CD14-positive monocyte (primary cell): ENCODE data around the gene SERP2. TPM values are rescaled to one million over a fixed set of nuclear protein-coding genes. Genes with fewer than 3 reads are reported as not detected.

ENCODE experiments used
- DNase-seq, 3 donors: peaks; one replicate each; pipeline ENCODE4 v3.0.0-alpha.2; 2011 to 2022
- H2AFZ ChIP-seq: 2 replicates; pipeline ENCODE4 v1.6.0; 2012; ENCODE audit warnings: mild to moderate bottlenecking, low read depth, low read length, inconsistent platforms; ENCODE audit not compliant: insufficient read depth, poor library complexity, severe bottlenecking
- H3K27ac ChIP-seq, 2 donors: 1 replicate in 1 of 2; 2 replicates in 1 of 2; pipeline ENCODE4 v1.5.1; 2012 to 2013; ENCODE audit warnings: low read length in 2 of 2, control low read depth in 1 of 2, inconsistent platforms in 1 of 2, low read depth in 1 of 2, mild to moderate bottlenecking in 1 of 2
- H3K27me3 ChIP-seq, 2 donors: one replicate each; pipeline versions ENCODE4 v1.6.0 to v1.6.1; 2011 to 2013; ENCODE audit warnings: low read length in 2 of 2; ENCODE audit not compliant: control insufficient read depth in 2 of 2, insufficient read depth in 2 of 2
- H3K36me3 ChIP-seq, 2 donors: replicated peaks in 1 of 2; 1 replicate in 1 of 2; 2 replicates in 1 of 2; pipeline versions ENCODE4 v1.5.1 to v1.6.1; 2012 to 2013; ENCODE audit warnings: low read length in 2 of 2, control low read depth in 1 of 2, inconsistent platforms in 1 of 2, mild to moderate bottlenecking in 1 of 2; ENCODE audit not compliant: insufficient read depth in 2 of 2, control insufficient read depth in 1 of 2
- H3K4me1 ChIP-seq, 2 donors: 1 replicate in 1 of 2; 2 replicates in 1 of 2; pipeline versions ENCODE4 v1.5.1 to v1.6.1; 2012 to 2013; ENCODE audit warnings: low read length in 2 of 2, control low read depth in 1 of 2, inconsistent platforms in 1 of 2, mild to moderate bottlenecking in 1 of 2, moderate library complexity in 1 of 2; ENCODE audit not compliant: insufficient read depth in 2 of 2, control insufficient read depth in 1 of 2
- H3K4me2 ChIP-seq: replicated peaks from 2 replicates; pipeline ENCODE3; 2012; ENCODE audit warnings: low read length, moderate library complexity, mild to moderate bottlenecking; ENCODE audit not compliant: poor library complexity, severe bottlenecking; ENCODE audit errors: extremely low read depth
- H3K4me3 ChIP-seq, 3 experiments: fragments of 200-600 bp in 1 of 3; sonication (generic) in 1 of 3; replicated peaks in 1 of 3; 1 replicate in 2 of 3; 2 replicates in 1 of 3; pipeline ENCODE4 v1.5.1; 2011 to 2013; ENCODE audit warnings: low read length in 3 of 3, mild to moderate bottlenecking in 3 of 3, control low read depth in 2 of 3, low read depth in 2 of 3, inconsistent platforms in 1 of 3, moderate library complexity in 1 of 3
- H3K79me2 ChIP-seq: 2 replicates; pipeline ENCODE4 v1.6.0; 2012; ENCODE audit warnings: mild to moderate bottlenecking, control low read depth, inconsistent platforms, low read length, moderate library complexity; ENCODE audit not compliant: insufficient read depth
- H3K9ac ChIP-seq: 2 replicates; pipeline ENCODE4 v1.6.0; 2017; ENCODE audit warnings: low read length, mild to moderate bottlenecking; ENCODE audit not compliant: insufficient read depth, poor library complexity, severe bottlenecking
- H3K9me3 ChIP-seq, 2 donors: replicated peaks in 1 of 2; 1 replicate in 1 of 2; 2 replicates in 1 of 2; pipeline versions ENCODE4 v1.5.1 to v1.6.1; 2012 to 2013; ENCODE audit warnings: low read length in 2 of 2, control low read depth in 1 of 2; ENCODE audit not compliant: control insufficient read depth in 1 of 2, insufficient read depth in 1 of 2
- H4K20me1 ChIP-seq: 2 replicates; pipeline ENCODE4 v1.6.0; 2012; ENCODE audit warnings: mild to moderate bottlenecking, low read length, control low read depth, moderate library complexity; ENCODE audit not compliant: insufficient read depth
- H3K27ac Mint-ChIP-seq, 7 donors: one replicate each; pipeline ENCODE4 v1.8.0; 2020; ENCODE audit warnings: mild to moderate bottlenecking in 7 of 7, mixed read lengths in 7 of 7, moderate library complexity in 6 of 7, inconsistent platforms in 2 of 7
- H3K27me3 Mint-ChIP-seq, 3 donors: one replicate each; pipeline ENCODE4 v1.8.0; 2021 to 2022; ENCODE audit warnings: low read depth in 3 of 3, mild to moderate bottlenecking in 3 of 3, mixed read lengths in 3 of 3, moderate library complexity in 3 of 3, inconsistent platforms in 1 of 3
- H3K36me3 Mint-ChIP-seq, 2 donors: one replicate each; pipeline ENCODE4 v1.8.0; 2020; ENCODE audit warnings: mixed read lengths in 2 of 2, inconsistent platforms in 1 of 2, mild to moderate bottlenecking in 1 of 2
- H3K4me1 Mint-ChIP-seq: one replicate; pipeline ENCODE4 v1.8.0; 2020; ENCODE audit warnings: mild to moderate bottlenecking, mixed read lengths
- H3K4me3 Mint-ChIP-seq, 2 donors: one replicate each; pipeline ENCODE4 v1.8.0; 2020; ENCODE audit warnings: mild to moderate bottlenecking in 2 of 2, mixed read lengths in 2 of 2, moderate library complexity in 1 of 2
- H3K9me3 Mint-ChIP-seq, 7 donors: one replicate each; pipeline ENCODE4 v1.8.0; 2020 to 2022; ENCODE audit warnings: mixed read lengths in 7 of 7, mild to moderate bottlenecking in 6 of 7, moderate library complexity in 6 of 7, inconsistent platforms in 2 of 7
- WGBS: methylation state at CpG from one replicate; pipeline ENCODE4 v1.1.5; 2013; ENCODE audit warnings: missing lambda C conversion rate; ENCODE audit not compliant: insufficient coverage; 5-methylcytosine and 5-hydroxymethylcytosine counted together
- intact Hi-C, 2 donors: fragments of 100-400 bp; cut with micrococcal nuclease; formaldehyde crosslinking; loops; one replicate each; pipeline versions ENCODE4 v1.15.0 to v1.15.1; 2023
- polyA plus RNA-seq, 3 donors: library from polyadenylated mRNA; depleted of rRNA in 1 of 3; unstranded in 2 of 3; stranded (reverse) in 1 of 3; fragments of 300-500 nt in 2 of 3; fragments of >200 nt in 1 of 3; fragmentation: Illumina TruSeq in 2 of 3; gene quantifications; 1 replicate in 2 of 3; 2 replicates in 1 of 3; pipeline ENCODE4 v1.2.3, GENCODE V29; 2012 to 2021
- TF ChIP-seq, protein P1 (sequence below): fragments of 200-600 bp; IDR thresholded peaks from one replicate; pipeline ENCODE4 v1.8.0; 2022; ENCODE audit warnings: antibody characterized with exemption, mild to moderate bottlenecking

The SERP2 gene
- polyA plus RNA-seq, 3 donors: not detected

DNA sequence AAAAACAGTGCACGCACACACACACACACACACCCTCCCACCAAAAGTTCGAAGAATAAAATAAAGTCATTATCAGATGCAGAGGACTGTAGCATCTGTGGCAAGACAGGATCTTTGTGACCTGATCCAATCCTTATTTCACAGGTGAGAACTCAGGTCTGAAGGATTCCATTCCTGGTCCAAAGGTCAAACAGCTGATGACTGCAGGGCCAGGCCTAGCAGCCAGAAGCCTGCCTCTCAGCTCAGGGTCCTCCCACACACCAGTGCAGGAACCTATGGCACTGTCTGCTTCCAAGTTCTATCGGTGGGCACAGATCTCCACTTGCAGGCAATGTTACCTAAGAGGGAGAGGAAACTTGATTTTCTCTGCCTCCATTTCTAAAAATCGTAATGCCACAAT is 57.5 kb downstream of the SERP2 start:
- Histone ChIP-seq H3K9me3 (no peaks in the 10 kb centered on the region), H3K27ac (no peak overlapping the region), H3K4me2 (no peak overlapping the region), H3K9ac (no peak overlapping the region), H3K36me3 (no peaks in the 10 kb centered on the region), H3K4me1 (peaks cover 12 to 14% of the 10 kb centered on the region in 2 donors), H4K20me1 (no peaks in the 10 kb centered on the region), H3K4me3 (no peak overlapping the region), H3K27me3 (peaks cover 4 to 8% of the 10 kb centered on the region in 2 donors), H3K79me2 (no peaks in the 10 kb centered on the region), H2AFZ (no peak overlapping the region)
- TF ChIP-seq, protein P1, sequence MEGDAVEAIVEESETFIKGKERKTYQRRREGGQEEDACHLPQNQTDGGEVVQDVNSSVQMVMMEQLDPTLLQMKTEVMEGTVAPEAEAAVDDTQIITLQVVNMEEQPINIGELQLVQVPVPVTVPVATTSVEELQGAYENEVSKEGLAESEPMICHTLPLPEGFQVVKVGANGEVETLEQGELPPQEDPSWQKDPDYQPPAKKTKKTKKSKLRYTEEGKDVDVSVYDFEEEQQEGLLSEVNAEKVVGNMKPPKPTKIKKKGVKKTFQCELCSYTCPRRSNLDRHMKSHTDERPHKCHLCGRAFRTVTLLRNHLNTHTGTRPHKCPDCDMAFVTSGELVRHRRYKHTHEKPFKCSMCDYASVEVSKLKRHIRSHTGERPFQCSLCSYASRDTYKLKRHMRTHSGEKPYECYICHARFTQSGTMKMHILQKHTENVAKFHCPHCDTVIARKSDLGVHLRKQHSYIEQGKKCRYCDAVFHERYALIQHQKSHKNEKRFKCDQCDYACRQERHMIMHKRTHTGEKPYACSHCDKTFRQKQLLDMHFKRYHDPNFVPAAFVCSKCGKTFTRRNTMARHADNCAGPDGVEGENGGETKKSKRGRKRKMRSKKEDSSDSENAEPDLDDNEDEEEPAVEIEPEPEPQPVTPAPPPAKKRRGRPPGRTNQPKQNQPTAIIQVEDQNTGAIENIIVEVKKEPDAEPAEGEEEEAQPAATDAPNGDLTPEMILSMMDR: no peak
- whole genome bisulfite sequencing: no CpG with 5 or more reads among the region's 4 CpGs
- DNase-seq: no peak
- Mint-ChIP-seq H3K4me1 (peaks cover 5% of the 10 kb centered on the region), H3K36me3 (peaks cover 9 to 18% of the 10 kb centered on the region in 2 donors), H3K27me3 (peaks cover 6 to 10% (median 8%) of the 10 kb centered on the region in 3 donors), H3K9me3 (no peaks in the 10 kb centered on the region), H3K27ac (no peak overlapping the region), H3K4me3 (no peak overlapping the region)
- intact Hi-C loops: loop anchor here in 1 of 2 donors (10.0 kb wide), 2 partner anchors 126 to 246 kb away; no protein-coding TSS in a partner anchor

DNA sequence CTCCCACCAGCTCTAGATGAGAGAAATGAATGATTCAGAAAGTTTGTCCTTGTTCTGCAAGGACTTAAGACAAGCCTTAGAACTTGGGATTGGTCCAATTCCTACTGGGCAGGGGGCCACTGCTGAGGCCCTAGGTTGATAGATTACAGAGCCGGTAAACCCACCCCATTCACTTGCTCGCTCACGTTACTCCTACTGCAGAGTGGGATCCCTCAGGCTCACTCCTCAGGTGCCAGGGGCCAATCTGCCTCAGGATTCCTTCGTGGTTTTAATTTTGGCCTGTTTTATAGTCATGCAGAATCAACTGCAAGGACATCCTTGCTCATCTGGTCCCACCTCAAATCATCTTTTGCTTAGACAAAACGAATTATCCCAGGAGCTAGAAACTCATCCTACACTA is 59.0 kb downstream of the SERP2 start:
- Histone ChIP-seq H3K4me2 (no peak overlapping the region), H3K4me1 (peaks cover 24 to 28% of the 10 kb centered on the region in 2 donors), H3K9me3 (no peaks in the 10 kb centered on the region), H3K36me3 (no peaks in the 10 kb centered on the region), H3K27ac (no peak overlapping the region), H2AFZ (no peak overlapping the region), H3K4me3 (no peak overlapping the region), H4K20me1 (no peaks in the 10 kb centered on the region), H3K27me3 (peaks cover 8 to 22% of the 10 kb centered on the region in 2 donors), H3K79me2 (no peaks in the 10 kb centered on the region), H3K9ac (no peak overlapping the region)
- H3K27me3 Mint-ChIP-seq: peaks cover 11 to 23% (median 13%) of the 10 kb centered on the region in 3 donors
- no peak for DNase-seq
- no peak overlapping the region for H3K4me3 Mint-ChIP-seq
- TF ChIP-seq, protein P1: no peak
- no peak overlapping the region for H3K27ac Mint-ChIP-seq
- 100% methylated on average over 5 of the region's 5 CpGs for WGBS
- intact Hi-C loops: loop anchor here in 1 of 2 donors (10.0 kb wide), 2 partner anchors 128 to 248 kb away; no protein-coding TSS in a partner anchor
- no peaks in the 10 kb centered on the region for H3K9me3 Mint-ChIP-seq
- peaks cover 13% of the 10 kb centered on the region for H3K4me1 Mint-ChIP-seq
- peaks cover 9 to 21% of the 10 kb centered on the region in 2 donors for H3K36me3 Mint-ChIP-seq
